Esophagus muscularis mucosa (tissue), 3 donors: ENCODE measurements around the gene GPC6.

Experiments used
- POLR2A ChIP-seq: fragments of 450-650 bp; IDR thresholded peaks from one replicate; pipeline ENCODE4 v1.6.1; 2017; ENCODE audit warnings: antibody characterized with exemption, moderate library complexity, mild to moderate bottlenecking, low read depth
- POLR2AphosphoS5 ChIP-seq, 2 donors: sonication (generic); formaldehyde crosslinking; IDR thresholded peaks; one replicate each; pipeline ENCODE4 v1.6.1; 2017; ENCODE audit warnings: antibody characterized with exemption in 2 of 2
- TF ChIP-seq, protein P1 (sequence below), 3 experiments: fragments of 200-600 bp in 2 of 3; fragments of 450-650 bp in 1 of 3; sonication (generic) in 2 of 3; IDR thresholded peaks; one replicate each; pipeline ENCODE4 v1.5.1; 2017 to 2019; ENCODE audit warnings: antibody characterized with exemption in 3 of 3, mild to moderate bottlenecking in 2 of 3, moderate library complexity in 1 of 3

- TF ChIP-seq POLR2AphosphoS5 (IDR thresholded peaks at IDR 0.05) (no peak), POLR2A (no peak)
- TF ChIP-seq, protein P1, sequence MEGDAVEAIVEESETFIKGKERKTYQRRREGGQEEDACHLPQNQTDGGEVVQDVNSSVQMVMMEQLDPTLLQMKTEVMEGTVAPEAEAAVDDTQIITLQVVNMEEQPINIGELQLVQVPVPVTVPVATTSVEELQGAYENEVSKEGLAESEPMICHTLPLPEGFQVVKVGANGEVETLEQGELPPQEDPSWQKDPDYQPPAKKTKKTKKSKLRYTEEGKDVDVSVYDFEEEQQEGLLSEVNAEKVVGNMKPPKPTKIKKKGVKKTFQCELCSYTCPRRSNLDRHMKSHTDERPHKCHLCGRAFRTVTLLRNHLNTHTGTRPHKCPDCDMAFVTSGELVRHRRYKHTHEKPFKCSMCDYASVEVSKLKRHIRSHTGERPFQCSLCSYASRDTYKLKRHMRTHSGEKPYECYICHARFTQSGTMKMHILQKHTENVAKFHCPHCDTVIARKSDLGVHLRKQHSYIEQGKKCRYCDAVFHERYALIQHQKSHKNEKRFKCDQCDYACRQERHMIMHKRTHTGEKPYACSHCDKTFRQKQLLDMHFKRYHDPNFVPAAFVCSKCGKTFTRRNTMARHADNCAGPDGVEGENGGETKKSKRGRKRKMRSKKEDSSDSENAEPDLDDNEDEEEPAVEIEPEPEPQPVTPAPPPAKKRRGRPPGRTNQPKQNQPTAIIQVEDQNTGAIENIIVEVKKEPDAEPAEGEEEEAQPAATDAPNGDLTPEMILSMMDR (IDR thresholded peaks at IDR 0.05), result no peak
These were observed 126.0 kb downstream of the GPC6 start for GRCh38 chr13:93352616-93353015.
